Liver (tissue), 9 donors: ENCODE measurements around the gene TMCO1. TPM values are rescaled to one million over a fixed set of nuclear protein-coding genes. Genes with fewer than 3 reads are reported as not detected.
"Not testable (repeated sequence)": the region's sequence is repeated elsewhere in the genome, so short reads cannot be mapped to it uniquely, and the experiment has no call there.

ENCODE experiments used
- DNase-seq: peaks from one replicate; pipeline ENCODE4 v3.0.0-alpha.2; 2017; ENCODE audit warnings: low spot score
- H3K27ac ChIP-seq, 2 donors: one replicate each; pipeline ENCODE4 v1.7.0; 2013; ENCODE audit warnings: inconsistent platforms in 2 of 2, low read length in 2 of 2, control low read depth in 1 of 2, low read depth in 1 of 2, mild to moderate bottlenecking in 1 of 2
- H3K27me3 ChIP-seq, 4 donors: one replicate each; pipeline versions ENCODE4 v1.6.1 to v1.7.0; 2013; ENCODE audit warnings: low read length in 3 of 4, inconsistent platforms in 1 of 4, mild to moderate bottlenecking in 1 of 4, moderate library complexity in 1 of 4; ENCODE audit not compliant: control insufficient read depth in 4 of 4, insufficient read depth in 4 of 4
- H3K36me3 ChIP-seq, 4 donors: one replicate each; pipeline versions ENCODE4 v1.6.1 to v1.7.0; 2013; ENCODE audit warnings: low read length in 3 of 4, mild to moderate bottlenecking in 3 of 4, low read depth in 1 of 4, moderate library complexity in 1 of 4; ENCODE audit not compliant: control insufficient read depth in 4 of 4, insufficient read depth in 3 of 4
- H3K4me1 ChIP-seq, 4 donors: one replicate each; pipeline versions ENCODE4 v1.6.1 to v1.7.0; 2013; ENCODE audit warnings: low read length in 3 of 4, mild to moderate bottlenecking in 3 of 4, moderate library complexity in 1 of 4; ENCODE audit not compliant: control insufficient read depth in 4 of 4, insufficient read depth in 4 of 4
- H3K4me3 ChIP-seq, 3 donors: one replicate each; pipeline versions ENCODE4 v1.6.1 to v1.7.0; 2013; ENCODE audit warnings: low read length in 3 of 3, control low read depth in 1 of 3, low read depth in 1 of 3, mild to moderate bottlenecking in 1 of 3
- H3K9ac ChIP-seq, 2 donors: one replicate each; pipeline ENCODE4 v1.7.0; 2013; ENCODE audit warnings: low read length in 2 of 2, mild to moderate bottlenecking in 2 of 2, moderate library complexity in 2 of 2, control low read depth in 1 of 2, low read depth in 1 of 2
- H3K9me3 ChIP-seq, 4 donors: one replicate each; pipeline versions ENCODE4 v1.6.1 to v1.7.0; 2013; ENCODE audit warnings: low read length in 3 of 4; ENCODE audit not compliant: control insufficient read depth in 4 of 4
- EGR1 ChIP-seq, 2 donors: IDR thresholded peaks; 2 replicates each; pipeline ENCODE4 v1.6.1; 2016 to 2018; ENCODE audit warnings: antibody characterized with exemption in 2 of 2, low read depth in 2 of 2
- GABPA ChIP-seq, 2 donors: IDR thresholded peaks in 1 of 2; conservative IDR thresholded peaks in 1 of 2; 2 replicates each; pipeline ENCODE4 v1.6.1; 2016; ENCODE audit warnings: antibody characterized with exemption in 2 of 2, mild to moderate bottlenecking in 1 of 2, moderate library complexity in 1 of 2
- HNF4G ChIP-seq: IDR thresholded peaks from 2 replicates; pipeline ENCODE4 v1.6.1; 2016; ENCODE audit warnings: antibody characterized with exemption
- RXRA ChIP-seq, 2 donors: IDR thresholded peaks; 2 replicates each; pipeline ENCODE4 v1.6.1; 2017 to 2018; ENCODE audit warnings: antibody characterized with exemption in 2 of 2, mild to moderate bottlenecking in 1 of 2
- SP1 ChIP-seq: IDR thresholded peaks from 2 replicates; pipeline ENCODE4 v1.6.1; 2018; ENCODE audit warnings: antibody characterized with exemption, mild to moderate bottlenecking
- TAF1 ChIP-seq: conservative IDR thresholded peaks from 2 replicates; pipeline ENCODE4 v1.6.1; 2016; ENCODE audit warnings: antibody characterized with exemption, mild to moderate bottlenecking
- WGBS: extraction: QIAGEN DNeasy Blood & Tissue Kit; methylation state at CpG from one replicate; pipeline ENCODE4 v1.1.7; 2013; 5-methylcytosine and 5-hydroxymethylcytosine counted together
- polyA plus RNA-seq, 2 donors: library from polyadenylated mRNA; stranded (reverse) in 1 of 2; unstranded in 1 of 2; fragments of 200-250 nt in 1 of 2; fragments of >200 nt in 1 of 2; fragmentation: Nextera tagmentation in 1 of 2; extraction: Ambion mirVana in 1 of 2; gene quantifications; one replicate each; pipeline versions ENCODE4 v1.2.1 to v1.2.3, GENCODE V29; 2013 to 2015
- total RNA-seq, 2 donors: library from RNA; depleted of rRNA; stranded (reverse); fragments of >200 nt; gene quantifications; one replicate each; pipeline ENCODE4 v1.2.3, GENCODE V29; 2014
- TF ChIP-seq, protein P1 (sequence below): IDR thresholded peaks from 2 replicates; pipeline ENCODE4 v1.6.1; 2016; ENCODE audit warnings: antibody characterized with exemption
- TF ChIP-seq, protein P2 (sequence below): fragments of 150-350 bp; IDR thresholded peaks from 2 replicates; pipeline ENCODE4 v1.5.1; 2017; ENCODE audit warnings: improper control_type of control experiment, low read depth, low read length; ENCODE audit not compliant: missing input control
- TF ChIP-seq, protein P3 (sequence below): IDR thresholded peaks from 2 replicates; pipeline ENCODE4 v1.6.1; 2016; ENCODE audit warnings: antibody characterized with exemption
- TF ChIP-seq, protein P4 (sequence below): IDR thresholded peaks from 2 replicates; pipeline ENCODE4 v1.6.1; 2016; ENCODE audit warnings: antibody characterized with exemption
- TF ChIP-seq, protein P5 (sequence below): IDR thresholded peaks from 2 replicates; pipeline ENCODE4 v1.6.1; 2016; ENCODE audit warnings: antibody characterized with exemption, mild to moderate bottlenecking
- donor health status: healthy.
- donor health status: healthy.
- donor health status: healthy.
- donor health status: healthy.
- donor health status: healthy.

Gene TMCO1
- total and polyA plus RNA-seq, 4 donors = 53.8 to 170 (median 71.2) TPM

DNA sequence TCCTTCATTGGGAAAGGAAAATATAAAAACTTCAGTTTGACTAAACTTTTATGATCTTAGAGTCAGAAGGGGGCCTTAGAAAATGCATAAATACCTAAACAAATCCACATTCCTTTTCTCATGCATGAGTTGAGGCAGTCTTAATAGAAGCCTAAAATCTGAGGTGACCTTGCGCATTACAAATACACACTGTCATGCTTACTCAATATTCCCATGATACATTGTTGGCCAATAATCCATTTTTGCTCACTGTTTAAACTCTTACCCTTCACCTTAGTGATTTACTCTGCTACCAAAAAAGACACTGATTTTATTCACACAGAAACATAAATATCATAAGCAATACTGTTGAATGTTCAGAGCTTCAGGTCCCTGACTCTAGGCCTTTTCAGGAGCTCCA is 19.1 kb upstream of the TMCO1 start (continued):
- TF ChIP-seq, protein P1, sequence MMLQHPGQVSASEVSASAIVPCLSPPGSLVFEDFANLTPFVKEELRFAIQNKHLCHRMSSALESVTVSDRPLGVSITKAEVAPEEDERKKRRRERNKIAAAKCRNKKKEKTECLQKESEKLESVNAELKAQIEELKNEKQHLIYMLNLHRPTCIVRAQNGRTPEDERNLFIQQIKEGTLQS = no peak
- TF ChIP-seq, protein P2, sequence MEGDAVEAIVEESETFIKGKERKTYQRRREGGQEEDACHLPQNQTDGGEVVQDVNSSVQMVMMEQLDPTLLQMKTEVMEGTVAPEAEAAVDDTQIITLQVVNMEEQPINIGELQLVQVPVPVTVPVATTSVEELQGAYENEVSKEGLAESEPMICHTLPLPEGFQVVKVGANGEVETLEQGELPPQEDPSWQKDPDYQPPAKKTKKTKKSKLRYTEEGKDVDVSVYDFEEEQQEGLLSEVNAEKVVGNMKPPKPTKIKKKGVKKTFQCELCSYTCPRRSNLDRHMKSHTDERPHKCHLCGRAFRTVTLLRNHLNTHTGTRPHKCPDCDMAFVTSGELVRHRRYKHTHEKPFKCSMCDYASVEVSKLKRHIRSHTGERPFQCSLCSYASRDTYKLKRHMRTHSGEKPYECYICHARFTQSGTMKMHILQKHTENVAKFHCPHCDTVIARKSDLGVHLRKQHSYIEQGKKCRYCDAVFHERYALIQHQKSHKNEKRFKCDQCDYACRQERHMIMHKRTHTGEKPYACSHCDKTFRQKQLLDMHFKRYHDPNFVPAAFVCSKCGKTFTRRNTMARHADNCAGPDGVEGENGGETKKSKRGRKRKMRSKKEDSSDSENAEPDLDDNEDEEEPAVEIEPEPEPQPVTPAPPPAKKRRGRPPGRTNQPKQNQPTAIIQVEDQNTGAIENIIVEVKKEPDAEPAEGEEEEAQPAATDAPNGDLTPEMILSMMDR = no peak
- TF ChIP-seq EGR1 (IDR thresholded peaks at IDR 0.05; ENCODE audit: low read depth in 2 of 2) = no peak
- TF ChIP-seq GABPA (IDR thresholded peaks at IDR 0.05 in 1 of 2, conservative IDR thresholded peaks at IDR 0.05 in 1 of 2) = no peak

DNA sequence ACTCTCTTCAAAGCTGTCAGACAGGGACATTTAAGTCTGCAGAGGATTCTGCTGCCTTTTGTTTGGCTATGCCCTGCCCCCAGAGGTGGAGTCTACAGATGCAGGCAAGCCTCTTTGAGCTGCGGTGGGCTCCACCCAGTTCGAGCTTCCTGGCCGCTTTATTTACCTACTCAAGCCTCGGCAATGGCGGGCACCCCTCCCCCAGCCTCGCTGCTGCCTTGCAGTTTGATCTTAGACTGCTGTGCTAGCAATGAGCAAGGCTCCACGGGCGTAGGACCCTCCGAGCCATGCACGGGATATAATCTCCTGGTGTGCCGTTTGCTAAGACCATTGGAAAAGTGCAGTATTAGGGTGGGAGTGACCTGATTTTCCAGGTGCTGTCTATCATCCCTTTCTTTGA is 14.9 kb upstream of the TMCO1 start:
- not testable (repeated sequence) for DNase-seq, H3K27ac ChIP-seq, H3K9me3 ChIP-seq, H3K9ac ChIP-seq, H3K4me1 ChIP-seq, H3K4me3 ChIP-seq, H3K36me3 ChIP-seq, H3K27me3 ChIP-seq
- 93% methylated on average over 11 of the region's 11 CpGs for WGBS

DNA sequence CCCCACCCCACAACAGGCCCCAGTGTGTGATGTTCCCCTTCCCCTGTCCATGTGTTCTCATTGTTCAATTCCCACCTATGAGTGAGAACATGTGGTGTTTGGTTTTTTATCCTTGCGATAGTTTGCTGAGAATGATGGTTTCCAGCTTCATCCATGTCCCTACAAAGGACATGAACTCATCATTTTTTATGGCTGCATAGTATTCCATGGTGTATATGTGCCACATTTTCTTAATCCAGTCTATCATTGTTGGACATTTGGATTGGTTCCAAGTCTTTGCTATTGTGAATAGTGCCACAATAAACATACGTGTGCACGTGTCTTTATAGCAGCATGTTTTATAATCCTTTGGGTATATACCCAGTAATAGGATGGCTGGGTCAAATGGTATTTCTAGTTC is 9.5 kb upstream of the TMCO1 start:
- H3K9me3 ChIP-seq, H3K9ac ChIP-seq, H3K27me3 ChIP-seq, H3K4me1 ChIP-seq, H3K4me3 ChIP-seq, H3K27ac ChIP-seq, DNase-seq, H3K36me3 ChIP-seq: not testable (repeated sequence)
- 86% methylated on average over 2 of the region's 3 CpGs for WGBS

DNA sequence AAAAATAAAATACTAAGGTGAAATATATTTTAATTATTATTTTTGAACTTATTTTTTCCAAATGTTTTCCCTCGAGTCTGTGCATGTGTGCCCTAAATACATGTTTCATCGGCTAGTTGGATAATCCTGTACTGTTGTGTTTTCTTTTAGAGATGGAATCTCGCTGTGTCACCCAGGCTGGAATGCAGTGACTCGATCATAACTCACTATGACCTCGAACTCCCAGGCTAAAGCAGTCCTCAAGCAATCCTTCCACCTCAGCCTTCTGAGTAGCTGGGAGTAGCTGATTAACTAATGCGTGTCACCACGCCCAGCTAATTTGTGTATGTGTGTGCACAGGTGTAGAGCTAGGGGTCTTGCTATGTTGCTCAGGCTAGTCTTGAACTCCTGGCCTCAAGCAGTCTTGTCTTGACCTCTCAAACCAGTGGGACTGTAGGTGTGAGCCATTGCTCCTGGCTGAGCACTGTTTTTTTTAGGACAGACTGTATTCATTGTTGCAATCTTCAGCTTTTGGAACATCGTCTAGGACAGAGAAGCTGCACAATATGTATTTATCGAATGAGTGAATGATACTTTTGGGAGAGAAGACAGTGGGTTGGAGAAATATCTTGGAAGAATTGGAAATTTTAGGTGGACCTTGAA is 4.8 kb upstream of the TMCO1 start:
- no peaks in the 10 kb centered on the region for H3K27me3 ChIP-seq
- no peaks in the 10 kb centered on the region for H3K9me3 ChIP-seq
- no peak overlapping the region for H3K27ac ChIP-seq
- H3K4me3 ChIP-seq = no peak overlapping the region
- WGBS = 95% methylated on average over 9 of the region's 9 CpGs
- DNase-seq = no peak
- H3K36me3 ChIP-seq = peaks cover 0 to 3% (median 0%) of the 10 kb centered on the region in 4 donors
- TF ChIP-seq SP1 (no peak), RXRA (IDR thresholded peaks at IDR 0.05) (no peak), TAF1 (no peak), EGR1 (IDR thresholded peaks at IDR 0.05; ENCODE audit: low read depth in 2 of 2) (no peak), HNF4G (no peak)
- TF ChIP-seq, protein P3, sequence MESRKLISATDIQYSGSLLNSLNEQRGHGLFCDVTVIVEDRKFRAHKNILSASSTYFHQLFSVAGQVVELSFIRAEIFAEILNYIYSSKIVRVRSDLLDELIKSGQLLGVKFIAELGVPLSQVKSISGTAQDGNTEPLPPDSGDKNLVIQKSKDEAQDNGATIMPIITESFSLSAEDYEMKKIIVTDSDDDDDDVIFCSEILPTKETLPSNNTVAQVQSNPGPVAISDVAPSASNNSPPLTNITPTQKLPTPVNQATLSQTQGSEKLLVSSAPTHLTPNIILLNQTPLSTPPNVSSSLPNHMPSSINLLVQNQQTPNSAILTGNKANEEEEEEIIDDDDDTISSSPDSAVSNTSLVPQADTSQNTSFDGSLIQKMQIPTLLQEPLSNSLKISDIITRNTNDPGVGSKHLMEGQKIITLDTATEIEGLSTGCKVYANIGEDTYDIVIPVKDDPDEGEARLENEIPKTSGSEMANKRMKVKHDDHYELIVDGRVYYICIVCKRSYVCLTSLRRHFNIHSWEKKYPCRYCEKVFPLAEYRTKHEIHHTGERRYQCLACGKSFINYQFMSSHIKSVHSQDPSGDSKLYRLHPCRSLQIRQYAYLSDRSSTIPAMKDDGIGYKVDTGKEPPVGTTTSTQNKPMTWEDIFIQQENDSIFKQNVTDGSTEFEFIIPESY = no peak
- TF ChIP-seq, protein P4, sequence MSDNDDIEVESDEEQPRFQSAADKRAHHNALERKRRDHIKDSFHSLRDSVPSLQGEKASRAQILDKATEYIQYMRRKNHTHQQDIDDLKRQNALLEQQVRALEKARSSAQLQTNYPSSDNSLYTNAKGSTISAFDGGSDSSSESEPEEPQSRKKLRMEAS = no peak
- TF ChIP-seq, protein P5, sequence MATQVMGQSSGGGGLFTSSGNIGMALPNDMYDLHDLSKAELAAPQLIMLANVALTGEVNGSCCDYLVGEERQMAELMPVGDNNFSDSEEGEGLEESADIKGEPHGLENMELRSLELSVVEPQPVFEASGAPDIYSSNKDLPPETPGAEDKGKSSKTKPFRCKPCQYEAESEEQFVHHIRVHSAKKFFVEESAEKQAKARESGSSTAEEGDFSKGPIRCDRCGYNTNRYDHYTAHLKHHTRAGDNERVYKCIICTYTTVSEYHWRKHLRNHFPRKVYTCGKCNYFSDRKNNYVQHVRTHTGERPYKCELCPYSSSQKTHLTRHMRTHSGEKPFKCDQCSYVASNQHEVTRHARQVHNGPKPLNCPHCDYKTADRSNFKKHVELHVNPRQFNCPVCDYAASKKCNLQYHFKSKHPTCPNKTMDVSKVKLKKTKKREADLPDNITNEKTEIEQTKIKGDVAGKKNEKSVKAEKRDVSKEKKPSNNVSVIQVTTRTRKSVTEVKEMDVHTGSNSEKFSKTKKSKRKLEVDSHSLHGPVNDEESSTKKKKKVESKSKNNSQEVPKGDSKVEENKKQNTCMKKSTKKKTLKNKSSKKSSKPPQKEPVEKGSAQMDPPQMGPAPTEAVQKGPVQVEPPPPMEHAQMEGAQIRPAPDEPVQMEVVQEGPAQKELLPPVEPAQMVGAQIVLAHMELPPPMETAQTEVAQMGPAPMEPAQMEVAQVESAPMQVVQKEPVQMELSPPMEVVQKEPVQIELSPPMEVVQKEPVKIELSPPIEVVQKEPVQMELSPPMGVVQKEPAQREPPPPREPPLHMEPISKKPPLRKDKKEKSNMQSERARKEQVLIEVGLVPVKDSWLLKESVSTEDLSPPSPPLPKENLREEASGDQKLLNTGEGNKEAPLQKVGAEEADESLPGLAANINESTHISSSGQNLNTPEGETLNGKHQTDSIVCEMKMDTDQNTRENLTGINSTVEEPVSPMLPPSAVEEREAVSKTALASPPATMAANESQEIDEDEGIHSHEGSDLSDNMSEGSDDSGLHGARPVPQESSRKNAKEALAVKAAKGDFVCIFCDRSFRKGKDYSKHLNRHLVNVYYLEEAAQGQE = no peak
- no peak overlapping the region for H3K9ac ChIP-seq
- H3K4me1 ChIP-seq = peaks cover 2 to 9% (median 4%) of the 10 kb centered on the region in 4 donors
